Body of pancreas (tissue), 4 donors: ENCODE results near the gene DFFA.

Experiments used
- POLR2A ChIP-seq, 3 donors: fragments of 450-650 bp; IDR thresholded peaks; one replicate each; pipeline ENCODE4 v1.6.1; 2016; ENCODE audit warnings: antibody characterized with exemption in 3 of 3, mild to moderate bottlenecking in 2 of 3
- TF ChIP-seq, protein P1 (sequence below), 7 experiments: fragments of 450-650 bp in 4 of 7; fragments of 200-600 bp in 3 of 7; sonication (generic) in 3 of 7; IDR thresholded peaks; one replicate each; pipeline ENCODE4 v1.5.1; 2016 to 2019; ENCODE audit warnings: antibody characterized with exemption in 7 of 7

DNA sequence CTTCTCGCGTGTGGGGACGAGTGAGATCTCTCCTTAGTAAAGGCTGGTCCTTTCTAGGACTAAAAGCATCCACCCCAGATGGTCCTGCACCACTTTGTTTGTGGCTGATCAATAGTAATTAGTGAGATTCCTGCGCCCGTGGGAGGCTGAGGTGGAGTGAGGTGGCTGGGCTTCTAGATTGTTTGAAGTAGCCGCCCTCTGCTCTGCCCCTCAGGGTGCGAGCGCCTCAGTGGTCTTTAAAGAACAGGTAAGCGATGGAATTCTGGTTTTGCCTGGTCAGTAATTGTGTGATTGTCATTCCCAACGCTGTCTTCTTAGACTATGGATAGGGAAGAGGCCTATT, 23.1 kb upstream of the DFFA start:
- TF ChIP-seq POLR2A (IDR thresholded peaks at IDR 0.05), result no peak
- TF ChIP-seq, protein P1, sequence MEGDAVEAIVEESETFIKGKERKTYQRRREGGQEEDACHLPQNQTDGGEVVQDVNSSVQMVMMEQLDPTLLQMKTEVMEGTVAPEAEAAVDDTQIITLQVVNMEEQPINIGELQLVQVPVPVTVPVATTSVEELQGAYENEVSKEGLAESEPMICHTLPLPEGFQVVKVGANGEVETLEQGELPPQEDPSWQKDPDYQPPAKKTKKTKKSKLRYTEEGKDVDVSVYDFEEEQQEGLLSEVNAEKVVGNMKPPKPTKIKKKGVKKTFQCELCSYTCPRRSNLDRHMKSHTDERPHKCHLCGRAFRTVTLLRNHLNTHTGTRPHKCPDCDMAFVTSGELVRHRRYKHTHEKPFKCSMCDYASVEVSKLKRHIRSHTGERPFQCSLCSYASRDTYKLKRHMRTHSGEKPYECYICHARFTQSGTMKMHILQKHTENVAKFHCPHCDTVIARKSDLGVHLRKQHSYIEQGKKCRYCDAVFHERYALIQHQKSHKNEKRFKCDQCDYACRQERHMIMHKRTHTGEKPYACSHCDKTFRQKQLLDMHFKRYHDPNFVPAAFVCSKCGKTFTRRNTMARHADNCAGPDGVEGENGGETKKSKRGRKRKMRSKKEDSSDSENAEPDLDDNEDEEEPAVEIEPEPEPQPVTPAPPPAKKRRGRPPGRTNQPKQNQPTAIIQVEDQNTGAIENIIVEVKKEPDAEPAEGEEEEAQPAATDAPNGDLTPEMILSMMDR (IDR thresholded peaks at IDR 0.05), result no peak
